HepG2 (cell line): ENCODE results near the gene EEF1E1. TPM values are rescaled to one million over a fixed set of nuclear protein-coding genes. Genes with fewer than 3 reads are reported as not detected.

Experiments used
- ATAC-seq: fragments of 200-7000 bp; cut with Tn5 transposase; 3 replicates; pipeline ENCODE4 v1.9.1; 2020; ENCODE audit warnings: mild to moderate bottlenecking, moderate library complexity
- BruUV-seq: library from RNA; stranded (reverse); fragments of 400-500 nt; replicated peaks from 2 replicates; lab custom pipeline; 2021; lab: Mats Ljungman, UMichigan
- CTCF ChIA-PET: fragments of 300-600 bp; formaldehyde crosslinking; extraction: SDS; loops from one replicate; lab custom pipeline; 2021; ENCODE audit warnings: low total read pairs, inconsistent platforms, low intra/inter-chr PET ratio; lab: Yijun Ruan, JAX
- POLR2A ChIA-PET: fragments of 350-600 bp; sonication (Branson Sonifier 250); formaldehyde crosslinking; loops from one replicate; lab custom pipeline; 2020; ENCODE audit warnings: antibody characterized with exemption, inconsistent platforms; lab: Yijun Ruan, JAX
- DNase-seq: peaks from one replicate; pipeline ENCODE4 v3.0.0-alpha.2; 2015; ENCODE audit warnings: low spot score
- FAIRE-seq: peaks from 3 replicates; lab custom pipeline; 2011; peaks lifted over from hg19 to GRCh38; lab: Jason Lieb, UNC
- H2AFZ ChIP-seq: one replicate; pipeline ENCODE4 v1.6.1; 2011; ENCODE audit warnings: low read length, inconsistent platforms
- H3K27ac ChIP-seq: fragments of 300-600 bp; 3 replicates; pipeline ENCODE4 v1.8.0; 2011; ENCODE audit warnings: mixed run types, mild to moderate bottlenecking, mixed read lengths, low read length, inconsistent platforms; ENCODE audit not compliant: insufficient read depth; ENCODE audit errors: extremely low read length
- H3K27me3 ChIP-seq, 2 experiments: fragments of 200-600 bp in 1 of 2; 2 replicates in 1 of 2; 3 replicates in 1 of 2; pipeline versions ENCODE4 v1.6.0 to v1.8.0; 2011; ENCODE audit warnings: low read length in 2 of 2, mild to moderate bottlenecking in 2 of 2, moderate library complexity in 2 of 2, inconsistent platforms in 1 of 2; ENCODE audit not compliant: insufficient read depth in 2 of 2, control insufficient read depth in 1 of 2
- H3K36me3 ChIP-seq, 2 experiments: fragments of 200-600 bp in 1 of 2; replicated peaks in 1 of 2; 2 replicates in 1 of 2; 3 replicates in 1 of 2; pipeline versions ENCODE4 v1.5.1 to v1.8.0; 2011; ENCODE audit warnings: low read length in 2 of 2, inconsistent platforms in 1 of 2; ENCODE audit not compliant: insufficient read depth in 2 of 2, control insufficient read depth in 1 of 2
- H3K4me1 ChIP-seq: 2 replicates; pipeline ENCODE4 v1.5.1; 2012; ENCODE audit warnings: low read length, inconsistent platforms; ENCODE audit not compliant: insufficient read depth
- H3K4me2 ChIP-seq: 2 replicates; pipeline ENCODE4 v1.6.0; 2011; ENCODE audit warnings: low read depth, low read length, inconsistent platforms
- H3K4me3 ChIP-seq, 3 experiments: fragments of 200-600 bp in 1 of 3; sonication (generic), shearing (Covaris generic) in 1 of 3; replicated peaks in 1 of 3; 2 replicates each; pipeline ENCODE4 v1.5.1; 2011 to 2016; ENCODE audit warnings: low read length in 3 of 3, inconsistent platforms in 2 of 3, low read depth in 2 of 3, mild to moderate bottlenecking in 2 of 3, control low read depth in 1 of 3, mixed read lengths in 1 of 3; ENCODE audit not compliant: insufficient read depth in 1 of 3
- H3K79me2 ChIP-seq: one replicate; pipeline ENCODE4 v1.6.1; 2011; ENCODE audit warnings: low read length, inconsistent platforms; ENCODE audit not compliant: insufficient read depth
- H3K9ac ChIP-seq: 2 replicates; pipeline ENCODE4 v1.6.0; 2011; ENCODE audit warnings: mild to moderate bottlenecking, low read depth, low read length, inconsistent platforms; ENCODE audit not compliant: insufficient read depth
- H3K9me3 ChIP-seq: 2 replicates; pipeline ENCODE4 v1.5.1; 2012; ENCODE audit warnings: mild to moderate bottlenecking, low read length
- H4K20me1 ChIP-seq: 2 replicates; pipeline ENCODE4 v1.6.0; 2011; ENCODE audit warnings: inconsistent platforms, mild to moderate bottlenecking, low read length, moderate library complexity; ENCODE audit not compliant: insufficient read depth
- BCLAF1 ChIP-seq: fragments of 450-650 bp; IDR thresholded peaks from 2 replicates; pipeline ENCODE4 v1.6.1; 2017; ENCODE audit warnings: mild to moderate bottlenecking
- CBFB ChIP-seq: sonication (generic); formaldehyde crosslinking; IDR thresholded peaks from 2 replicates; pipeline ENCODE4 v1.4.0; 2020; ENCODE audit warnings: missing genetic modification reagents
- FOXP4 ChIP-seq: sonication (generic); formaldehyde crosslinking; IDR thresholded peaks from 2 replicates; pipeline ENCODE4 v1.4.0; 2020; ENCODE audit warnings: missing genetic modification reagents
- MAFK ChIP-seq, 2 experiments: IDR thresholded peaks in 1 of 2; conservative IDR thresholded peaks in 1 of 2; 2 replicates each; pipeline ENCODE4 v1.6.1; 2011; ENCODE audit warnings: improper control_type of control experiment in 2 of 2, low read length in 2 of 2
- SKIL ChIP-seq: sonication (generic); formaldehyde crosslinking; IDR thresholded peaks from 2 replicates; pipeline ENCODE4 v1.8.0; 2022; ENCODE audit warnings: missing genetic modification reagents, mild to moderate bottlenecking, moderate library complexity, borderline replicate concordance
- SOX13 ChIP-seq, 3 experiments: fragments of 450-650 bp in 1 of 3; sonication (generic) in 1 of 3; formaldehyde crosslinking in 1 of 3; IDR thresholded peaks in 2 of 3; conservative IDR thresholded peaks in 1 of 3; 2 replicates each; pipeline versions ENCODE4 v1.5.0 to v1.6.1; 2016 to 2020; ENCODE audit warnings: antibody characterized with exemption in 1 of 3, mild to moderate bottlenecking in 1 of 3, missing compliant biosample characterization in 1 of 3, missing genetic modification reagents in 1 of 3, moderate library complexity in 1 of 3
- ZBTB14 ChIP-seq: sonication (generic); formaldehyde crosslinking; IDR thresholded peaks from 2 replicates; pipeline ENCODE4 v1.4.0; 2020; ENCODE audit warnings: missing genetic modification reagents
- ZBTB42 ChIP-seq: sonication (generic); formaldehyde crosslinking; IDR thresholded peaks from 2 replicates; pipeline ENCODE4 v1.5.0; 2020; ENCODE audit warnings: mild to moderate bottlenecking, missing genetic modification reagents
- ZNF205 ChIP-seq: IDR thresholded peaks from 2 replicates; pipeline ENCODE4 v1.6.1; 2018; ENCODE audit warnings: missing biosample characterization, missing genetic modification reagents
- ZNF75D ChIP-seq: sonication (generic); formaldehyde crosslinking; IDR thresholded peaks from 2 replicates; pipeline ENCODE4 v1.8.1; 2023; ENCODE audit warnings: missing genetic modification reagents, mild to moderate bottlenecking, borderline replicate concordance
- WGBS: methylation state at CpG from one replicate; pipeline ENCODE4 v1.1.6; 2017; ENCODE audit warnings: low lambda C conversion rate; 5-methylcytosine and 5-hydroxymethylcytosine counted together
- in situ Hi-C: cut with HindIII; loops from 2 replicates; pipeline ENCODE4 v1.10.0; 2017; ENCODE audit warnings: low pct_unique_long_range_greater_than_20kb; ENCODE audit not compliant: extremely low pct_ligation_motif_present
- intact Hi-C: fragments of 100-400 bp; cut with micrococcal nuclease; formaldehyde crosslinking; loops from one replicate; pipeline ENCODE4 v1.10.0; 2022; ENCODE audit not compliant: unreplicated experiment
- polyA plus RNA-seq, 8 experiments: library from polyadenylated mRNA; depleted of rRNA in 3 of 8; stranded (reverse) in 7 of 8; unstranded in 1 of 8; fragments of >200 nt; fragmentation: Illumina TruSeq in 4 of 8; extraction: Trizol in 4 of 8; gene quantifications; 2 replicates each; pipeline versions ENCODE4 v1.2.1 to v1.2.3, GENCODE V29; 2011 to 2016; ENCODE audit warnings: low read depth in 4 of 8, missing spikeins in 1 of 8, mixed read lengths in 1 of 8; ENCODE audit not compliant: insufficient read depth in 1 of 8
- total RNA-seq, 5 experiments: library from RNA; depleted of rRNA; stranded (reverse); fragments of >200 nt; fragmentation: Illumina TruSeq; extraction: Trizol; gene quantifications; 2 replicates each; pipeline ENCODE4 v1.2.3, GENCODE V29; 2016; ENCODE audit warnings: low read depth in 1 of 5

EEF1E1 gene
- total and polyA plus RNA-seq, 2 of the 13 experiments (the other 11 are each of a cell fraction or from before 2014, with no cell fraction given): 128 to 188 TPM

GRCh38 chr6:8069151-8069550, 33.2 kb downstream of the EEF1E1 start:
- BruUV-seq: no TSS peak
- ChIA-PET POLR2A (interaction anchor here (2.4 kb wide), 1 partner anchor 33 kb away, joined by 10 read pairs; the partner anchor contains the start of gene EEF1E1), CTCF (no interaction called here)
- Histone ChIP-seq H3K27ac (no peak overlapping the region), H3K79me2 (no peaks in the 10 kb centered on the region), H3K9ac (no peak overlapping the region), H4K20me1 (no peaks in the 10 kb centered on the region), H3K36me3 (no peaks in the 10 kb centered on the region), H3K4me2 (no peak overlapping the region), H3K9me3 (no peaks in the 10 kb centered on the region), H3K27me3 (no peaks in the 10 kb centered on the region), H3K4me1 (peaks cover 20% of the 10 kb centered on the region), H3K4me3 (no peak overlapping the region), H2AFZ (no peak overlapping the region)
- ATAC-seq (no peak), FAIRE-seq (no peak), DNase-seq (no peak)
- intact Hi-C loops (no loop called here), in situ Hi-C loops (loop anchor here (10.0 kb wide), 1 partner anchor 344 kb away; the partner anchor contains the start of gene BMP6)
- TF ChIP-seq MAFK (conservative IDR thresholded peaks at IDR 0.05 in 1 of 2, IDR thresholded peaks at IDR 0.05 in 1 of 2; ENCODE audit: low read length in 2 of 2) (no peak), ZNF75D (no peak), ZBTB42 (CRISPR knock-in tag) (no peak), ZBTB14 (CRISPR knock-in tag) (no peak), FOXP4 (no peak), BCLAF1 (no peak), SKIL (CRISPR knock-in tag) (no peak), CBFB (CRISPR knock-in tag) (no peak), ZNF205 (no peak), SOX13 (IDR thresholded peaks at IDR 0.05) (no peak), SOX13 (CRISPR knock-in tag; conservative IDR thresholded peaks at IDR 0.05 in 1 of 2, IDR thresholded peaks at IDR 0.05 in 1 of 2) (no peak)
- WGBS: 50% methylated on average over 4 of the region's 4 CpGs
